ENCODE results near the gene MCRIP1.

- TF ChIP-seq, protein P1, sequence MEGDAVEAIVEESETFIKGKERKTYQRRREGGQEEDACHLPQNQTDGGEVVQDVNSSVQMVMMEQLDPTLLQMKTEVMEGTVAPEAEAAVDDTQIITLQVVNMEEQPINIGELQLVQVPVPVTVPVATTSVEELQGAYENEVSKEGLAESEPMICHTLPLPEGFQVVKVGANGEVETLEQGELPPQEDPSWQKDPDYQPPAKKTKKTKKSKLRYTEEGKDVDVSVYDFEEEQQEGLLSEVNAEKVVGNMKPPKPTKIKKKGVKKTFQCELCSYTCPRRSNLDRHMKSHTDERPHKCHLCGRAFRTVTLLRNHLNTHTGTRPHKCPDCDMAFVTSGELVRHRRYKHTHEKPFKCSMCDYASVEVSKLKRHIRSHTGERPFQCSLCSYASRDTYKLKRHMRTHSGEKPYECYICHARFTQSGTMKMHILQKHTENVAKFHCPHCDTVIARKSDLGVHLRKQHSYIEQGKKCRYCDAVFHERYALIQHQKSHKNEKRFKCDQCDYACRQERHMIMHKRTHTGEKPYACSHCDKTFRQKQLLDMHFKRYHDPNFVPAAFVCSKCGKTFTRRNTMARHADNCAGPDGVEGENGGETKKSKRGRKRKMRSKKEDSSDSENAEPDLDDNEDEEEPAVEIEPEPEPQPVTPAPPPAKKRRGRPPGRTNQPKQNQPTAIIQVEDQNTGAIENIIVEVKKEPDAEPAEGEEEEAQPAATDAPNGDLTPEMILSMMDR (IDR thresholded peaks at IDR 0.05; ENCODE audit: low read depth, low read length): no peak
- TF ChIP-seq EZH2phosphoT487 (IDR thresholded peaks at IDR 0.05; ENCODE audit: low read depth): no peak
These were observed 13.4 kb downstream of the MCRIP1 start for GRCh38 chr17:81819708-81820107.

All from OCI-LY3 (cell line).